GM19351 (cell line): ENCODE results near the gene SMIM7.

Experiments used
- ATAC-seq: cut with Tn5 transposase; IDR thresholded peaks from one replicate; pipeline ENCODE4 v1.9.1; 2021; ENCODE audit warnings: mild to moderate bottlenecking, moderate library complexity; ENCODE audit not compliant: unreplicated experiment

Gene SMIM7

DNA sequence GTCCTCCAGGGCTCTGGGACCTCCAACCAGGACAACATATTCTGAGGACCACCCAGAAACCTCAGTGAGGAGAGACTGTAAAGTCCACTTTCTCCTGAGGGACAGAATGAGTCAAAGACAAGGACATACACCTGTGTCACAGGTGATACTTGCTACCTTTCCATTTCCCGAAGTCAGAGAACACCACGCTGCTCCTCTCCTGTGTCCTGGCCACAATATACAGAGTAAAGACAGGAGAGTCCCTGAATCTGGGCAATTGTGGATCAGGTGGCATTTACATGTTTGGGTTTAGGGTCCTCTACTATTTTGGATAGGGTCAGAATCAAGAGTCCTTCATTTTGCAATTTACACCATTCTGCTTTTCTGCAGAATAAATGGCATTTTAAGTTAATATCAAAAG, 36.9 kb downstream of the SMIM7 start:
- no peak for ATAC-seq

DNA sequence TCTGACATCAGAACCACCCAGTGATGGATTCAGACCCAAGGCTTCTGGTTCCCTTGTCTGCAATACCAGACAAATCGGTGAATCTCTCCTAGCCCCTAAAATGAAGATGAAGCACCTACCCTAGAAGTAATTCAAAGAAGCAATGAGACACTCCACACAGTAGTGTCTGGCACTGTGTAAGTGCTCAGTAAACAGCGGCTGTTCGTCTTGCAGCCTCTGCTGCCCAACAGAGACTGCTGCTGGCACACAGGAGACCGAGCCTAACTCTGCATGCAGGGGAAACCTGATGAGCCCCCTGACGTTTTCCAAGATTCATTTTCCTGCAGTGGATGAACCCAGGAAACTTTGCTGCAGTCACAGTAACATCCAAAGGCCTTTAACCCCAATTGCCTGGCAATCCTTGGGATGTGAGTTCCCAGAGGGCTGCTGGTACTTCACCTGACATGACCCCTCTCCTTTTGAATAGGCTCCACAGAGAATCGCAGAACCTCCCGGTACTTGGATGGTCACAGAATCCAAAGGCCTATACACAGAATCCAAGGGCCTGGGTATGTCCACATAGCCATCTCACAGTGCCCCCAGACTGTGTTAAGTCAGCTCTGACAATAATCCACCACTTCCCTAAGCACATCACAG, 38.7 kb downstream of the SMIM7 start:
- no peak for ATAC-seq

DNA sequence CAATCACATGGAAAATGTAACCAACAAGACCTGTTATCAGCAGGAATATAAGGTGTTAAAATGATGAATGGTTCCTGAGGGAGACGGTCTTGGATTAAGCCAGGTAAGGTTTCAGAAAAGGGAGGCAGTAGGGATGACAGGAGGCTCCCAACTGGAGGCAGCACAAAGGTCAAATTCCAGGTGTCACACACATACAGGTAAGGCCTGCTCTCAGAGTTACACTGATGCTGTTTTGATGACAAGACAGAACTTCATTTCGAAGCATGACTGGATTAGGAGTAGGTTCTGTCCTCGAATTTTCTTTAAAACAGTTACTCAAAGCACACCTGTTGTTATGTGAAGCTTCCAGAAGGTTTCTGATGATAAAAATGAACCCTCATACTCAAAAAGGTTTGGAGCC, 39.4 kb downstream of the SMIM7 start:
- ATAC-seq = no peak

DNA sequence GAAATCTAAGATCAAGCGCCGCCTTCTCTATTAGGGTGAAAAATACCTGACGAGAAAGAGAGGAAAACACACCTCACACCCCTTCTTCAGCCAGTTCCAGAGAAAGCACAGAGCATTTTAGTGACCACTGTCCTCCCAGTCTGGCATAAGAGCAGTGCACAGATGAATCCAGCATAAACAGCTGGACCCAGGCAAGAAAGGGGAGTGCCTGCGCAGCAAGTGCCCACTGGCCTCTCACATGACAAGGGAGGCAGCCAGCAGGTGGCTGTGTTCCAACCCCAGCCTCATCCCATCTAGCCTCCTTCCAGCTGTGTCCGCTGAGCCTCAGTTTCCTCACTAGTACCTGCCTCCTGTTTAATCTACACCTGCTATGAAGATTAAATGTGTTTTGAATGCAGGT, 39.9 kb downstream of the SMIM7 start:
- no peak for ATAC-seq

DNA sequence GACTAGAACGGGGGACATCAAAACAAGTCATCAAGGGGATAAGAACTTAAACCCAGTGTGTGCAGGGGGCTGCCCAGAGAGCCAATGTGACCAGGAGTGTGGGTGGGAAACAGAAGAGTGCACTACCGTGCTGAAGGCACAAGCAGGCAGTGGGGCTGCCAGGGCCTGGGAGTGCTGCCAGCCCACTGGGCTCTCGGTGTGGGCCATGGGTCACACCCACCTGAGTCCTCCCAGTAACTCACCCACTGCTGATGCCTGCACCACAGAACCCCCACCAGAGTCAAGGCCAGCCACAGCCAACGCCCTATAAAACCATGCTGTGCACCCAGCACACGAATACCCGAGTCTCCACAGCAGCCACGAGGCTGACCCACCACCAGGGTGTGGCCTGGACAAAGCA, 40.5 kb downstream of the SMIM7 start:
- no peak for ATAC-seq

DNA sequence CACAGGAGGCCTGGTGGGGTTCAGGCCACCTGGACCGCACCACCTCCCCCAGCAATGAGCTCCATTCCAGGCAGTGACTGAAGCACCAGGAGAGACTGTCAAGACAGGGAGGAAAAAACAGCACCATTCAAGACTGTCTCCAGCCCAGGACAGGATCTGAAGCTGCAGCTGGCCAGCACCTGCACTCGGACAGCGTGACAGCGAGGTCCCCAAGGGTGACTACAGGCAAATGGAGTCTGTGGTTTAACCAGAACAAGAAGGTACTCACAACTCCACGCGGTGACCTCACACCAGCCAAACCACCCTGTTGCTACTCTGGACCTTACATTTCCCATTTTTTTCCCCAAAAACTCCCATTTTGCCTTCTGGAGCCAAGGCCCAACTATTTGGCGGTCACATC, 41.7 kb downstream of the SMIM7 start:
- ATAC-seq = no peak

DNA sequence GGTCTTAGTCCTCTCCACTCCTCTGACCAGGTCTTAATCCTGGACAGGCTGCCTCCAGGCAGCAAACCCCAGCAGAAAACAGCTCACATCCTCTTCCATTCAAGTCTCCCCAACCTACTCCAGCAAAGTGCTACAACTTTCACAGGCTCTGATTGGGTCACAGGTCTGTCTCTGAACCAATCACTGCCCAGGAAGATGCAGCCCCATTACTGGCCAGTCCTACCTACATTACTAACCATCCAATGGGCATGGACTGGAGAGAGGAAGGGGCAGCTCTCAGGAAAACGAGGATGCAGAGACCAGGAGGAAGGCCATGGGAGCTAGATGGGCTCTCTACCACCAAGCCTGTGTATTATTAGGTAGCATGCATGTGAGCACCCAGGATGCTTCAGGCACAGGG, 44.1 kb downstream of the SMIM7 start:
- no peak for ATAC-seq

DNA sequence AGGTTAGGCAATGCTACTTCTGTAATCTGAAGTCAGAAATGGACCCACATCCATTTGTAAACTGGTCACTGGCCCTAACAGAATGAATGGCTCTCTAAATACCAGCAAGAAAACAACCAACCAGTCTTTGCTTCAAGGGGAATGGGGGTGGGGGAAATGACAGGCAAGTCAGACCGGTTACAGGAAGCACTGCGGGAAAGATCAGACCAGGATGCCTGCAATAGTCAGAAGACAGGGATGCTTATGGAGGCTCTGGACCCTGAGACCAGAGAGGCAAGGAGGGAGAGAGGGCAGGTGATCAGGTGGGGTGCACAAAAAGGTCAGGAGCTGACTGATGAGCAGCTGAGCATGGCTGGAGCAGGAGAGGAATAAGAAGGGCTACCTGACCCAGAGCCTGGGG, 45.0 kb downstream of the SMIM7 start:
- ATAC-seq = no peak

DNA sequence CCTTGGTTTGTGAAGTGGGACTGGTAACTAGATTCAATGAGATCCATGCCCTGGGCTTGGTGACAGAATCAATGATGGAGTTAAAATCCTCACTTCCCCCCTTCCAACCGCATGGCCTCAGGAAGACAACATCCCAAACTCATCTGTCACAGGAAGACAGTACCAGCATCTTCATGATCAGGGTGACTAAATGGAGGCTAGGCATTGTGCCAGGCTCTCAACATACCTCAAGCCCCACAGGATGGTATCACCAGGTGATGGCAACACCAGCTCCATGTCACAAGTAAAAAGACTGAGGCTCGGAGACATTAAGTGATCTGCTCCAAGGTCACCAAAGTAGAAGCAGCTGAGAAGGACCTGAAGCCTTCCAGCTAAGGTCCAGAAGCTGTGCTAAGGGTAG, 46.1 kb downstream of the SMIM7 start:
- no peak for ATAC-seq

DNA sequence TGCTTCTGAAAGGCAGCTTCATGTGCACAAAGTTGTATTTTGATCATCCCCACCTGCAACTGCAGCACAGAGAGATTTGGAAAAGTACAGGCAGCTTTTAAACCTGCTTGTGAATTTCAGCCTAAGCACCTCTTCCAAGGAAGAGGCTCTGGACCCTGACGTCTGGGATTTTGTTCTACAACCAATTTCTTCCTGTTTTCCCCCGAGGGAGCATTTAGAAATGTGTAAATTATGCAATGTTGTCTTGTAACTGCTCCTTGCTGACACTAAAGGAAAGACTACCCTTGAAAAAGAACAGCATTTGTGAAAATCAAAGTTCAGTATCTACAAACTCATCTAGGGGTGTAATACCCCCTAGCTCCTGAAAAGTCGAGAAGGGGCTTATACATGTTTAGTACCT, 47.3 kb downstream of the SMIM7 start:
- no peak for ATAC-seq

DNA sequence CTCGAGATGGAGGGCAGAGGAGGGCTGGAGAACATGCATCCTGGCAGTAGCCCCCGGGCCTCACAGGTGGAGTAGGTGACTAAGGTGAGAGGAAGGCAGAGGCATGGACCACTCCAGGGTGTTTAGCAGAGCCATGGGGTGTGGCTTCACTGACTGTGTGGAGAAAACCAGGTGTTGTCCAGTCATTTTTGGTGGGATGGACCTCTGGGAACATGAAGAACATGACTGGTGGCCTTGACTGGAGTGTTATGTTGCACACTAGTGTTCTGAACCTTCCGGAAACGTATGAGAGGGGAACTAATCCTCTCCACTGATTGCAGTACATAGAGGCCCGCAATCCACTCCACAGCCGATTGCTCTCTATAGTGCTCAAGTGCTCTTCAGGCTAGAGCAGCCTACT, 48.8 kb downstream of the SMIM7 start:
- ATAC-seq = no peak

DNA sequence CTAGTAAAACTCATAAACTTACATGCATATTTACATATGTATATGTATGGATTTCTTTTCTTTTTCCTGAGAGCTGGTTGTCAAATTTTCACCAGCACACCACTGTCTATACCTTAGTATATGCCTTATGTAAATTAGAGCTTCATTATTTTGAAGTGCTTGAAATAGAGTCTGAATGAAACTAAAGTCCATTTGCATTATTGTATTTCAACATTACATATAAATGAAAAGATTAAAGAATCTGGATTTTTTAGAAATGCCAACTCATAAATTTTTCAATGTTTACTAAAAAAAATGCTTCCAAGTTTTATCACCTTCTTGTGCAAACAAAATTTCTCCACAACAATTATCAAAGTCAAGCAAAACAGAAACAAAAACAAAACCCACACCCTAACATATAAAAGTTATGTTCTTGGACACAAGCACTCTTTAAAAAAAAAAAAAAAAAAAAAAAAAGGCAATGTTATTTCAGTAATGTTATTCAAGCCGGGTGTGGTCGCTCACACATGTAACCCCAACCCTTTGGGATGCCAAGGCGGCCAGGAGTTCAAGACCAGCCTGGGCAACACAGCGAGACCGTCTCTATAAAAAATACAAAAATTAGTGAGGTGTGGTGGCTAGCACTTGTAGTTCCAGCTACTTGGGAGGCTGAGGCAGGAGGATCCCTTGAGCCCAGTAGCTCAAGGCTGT, 50.3 kb downstream of the SMIM7 start:
- no peak for ATAC-seq

DNA sequence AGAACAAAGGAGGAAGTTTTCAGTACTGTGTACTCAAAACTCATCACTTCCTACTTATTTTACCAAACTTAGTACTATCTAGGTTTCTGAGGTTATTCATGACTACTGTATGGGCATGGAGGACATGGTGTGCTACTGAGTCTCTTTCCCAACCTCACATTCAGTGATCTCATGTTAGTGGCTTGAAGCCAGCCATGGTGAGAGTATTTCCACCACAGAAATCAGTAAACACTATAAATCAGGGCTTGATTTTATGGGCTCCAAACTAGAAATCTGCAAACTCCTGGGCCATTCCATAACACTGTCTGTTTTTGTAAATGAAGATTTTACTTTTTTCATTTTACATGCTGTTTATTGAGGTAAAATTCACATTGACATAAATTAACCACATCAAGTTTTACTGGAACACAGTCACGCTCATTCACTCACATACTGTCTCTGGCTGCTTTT, 51.6 kb downstream of the SMIM7 start:
- ATAC-seq = no peak

DNA sequence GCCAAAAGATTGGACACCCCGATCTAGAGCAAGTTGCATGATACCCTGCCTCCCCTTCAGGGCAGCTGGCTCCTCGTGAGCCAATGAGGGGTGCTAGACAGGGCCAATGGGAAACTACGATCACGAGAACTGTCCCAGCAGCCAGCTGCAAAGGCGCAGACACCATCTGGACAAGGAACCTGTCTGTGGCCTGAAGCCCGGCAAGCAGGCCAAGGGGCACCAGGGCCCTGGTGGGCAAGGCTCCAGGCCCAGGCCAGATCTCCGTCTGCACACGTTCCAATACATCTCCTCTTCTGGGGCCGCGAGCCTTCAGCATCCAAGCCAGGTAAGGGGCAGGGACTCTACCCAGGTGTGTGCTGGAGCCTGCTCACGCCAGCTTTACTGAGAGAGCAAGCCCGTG, 52.1 kb downstream of the SMIM7 start:
- no peak for ATAC-seq

DNA sequence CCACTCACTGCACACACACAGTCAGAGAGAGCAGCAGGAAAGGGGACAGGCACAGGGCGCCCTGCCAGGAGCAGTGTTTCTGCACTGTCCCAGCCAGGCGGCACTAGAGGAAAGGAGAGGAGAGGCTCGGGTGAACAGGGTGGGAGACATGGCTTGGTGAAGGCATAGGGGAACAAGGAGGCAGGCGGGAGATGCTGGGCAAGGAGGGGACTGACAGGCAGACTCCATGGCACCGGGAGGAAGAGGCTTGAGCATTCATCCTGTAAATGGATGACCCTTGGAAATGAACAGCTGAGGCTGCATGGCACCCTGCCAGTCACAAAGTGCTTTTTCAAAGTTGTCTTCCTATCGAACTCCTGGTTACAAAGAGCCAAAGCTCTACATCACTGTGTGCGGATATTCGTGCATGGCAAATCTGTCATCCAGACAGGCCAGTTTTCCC, 54.4 kb downstream of the SMIM7 start:
- ATAC-seq = no peak

DNA sequence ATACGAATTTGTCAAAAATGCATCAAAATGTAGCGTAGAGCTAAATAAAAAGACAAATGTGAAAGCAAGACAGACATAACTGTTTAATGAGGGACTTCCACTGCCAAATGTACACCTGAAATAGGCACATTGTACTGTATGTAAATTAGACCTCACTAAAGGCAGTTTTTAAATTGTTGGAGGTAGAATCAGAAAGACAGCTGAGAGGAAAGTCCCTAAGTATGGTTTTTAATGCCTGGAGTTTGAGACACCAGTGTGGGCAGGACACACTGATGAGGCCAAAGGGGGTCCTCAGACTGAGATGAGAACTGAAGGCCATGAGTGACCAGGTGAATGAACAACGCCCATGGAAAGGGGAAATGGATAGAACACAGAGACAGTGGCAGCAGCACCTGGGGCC, 54.8 kb downstream of the SMIM7 start:
- ATAC-seq = no peak

DNA sequence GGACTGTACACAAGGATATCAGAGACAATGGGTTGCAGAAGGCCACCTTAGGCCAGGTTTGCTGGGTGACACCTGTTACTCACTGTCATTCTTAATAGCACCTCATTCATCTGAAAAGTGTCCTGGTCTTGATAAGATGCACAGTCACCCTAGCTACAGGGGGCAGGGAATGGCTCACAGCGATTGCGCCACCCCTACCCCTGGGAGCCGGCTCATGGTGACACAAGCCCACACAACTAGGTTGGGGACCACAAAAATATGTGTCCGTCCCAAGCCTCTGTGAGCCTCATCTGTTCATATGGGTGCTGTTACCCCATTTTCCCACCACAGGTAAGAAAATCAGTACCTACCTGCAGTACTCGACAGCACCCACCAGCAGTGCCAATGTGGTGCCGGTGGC, 55.3 kb downstream of the SMIM7 start:
- ATAC-seq = no peak

DNA sequence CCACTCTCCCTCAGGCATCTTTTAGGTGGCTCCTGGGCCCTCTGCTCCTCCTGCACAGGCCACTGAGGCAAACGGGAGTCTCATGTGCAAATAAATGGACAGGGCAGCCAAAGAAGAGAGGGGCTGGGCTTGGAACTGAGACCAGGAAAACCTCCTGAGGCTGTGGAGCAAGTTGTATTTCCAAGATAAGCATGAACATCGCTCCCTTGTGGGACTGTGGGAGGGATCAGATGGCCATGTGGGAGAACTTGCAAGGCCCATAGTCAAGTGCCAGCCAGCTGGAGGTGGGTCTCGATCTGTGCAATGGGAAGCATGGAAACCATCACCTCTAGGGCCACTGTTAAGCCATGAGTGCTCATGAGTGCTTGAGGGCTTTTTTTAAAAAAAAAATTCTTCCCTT, 56.9 kb downstream of the SMIM7 start:
- no peak for ATAC-seq

DNA sequence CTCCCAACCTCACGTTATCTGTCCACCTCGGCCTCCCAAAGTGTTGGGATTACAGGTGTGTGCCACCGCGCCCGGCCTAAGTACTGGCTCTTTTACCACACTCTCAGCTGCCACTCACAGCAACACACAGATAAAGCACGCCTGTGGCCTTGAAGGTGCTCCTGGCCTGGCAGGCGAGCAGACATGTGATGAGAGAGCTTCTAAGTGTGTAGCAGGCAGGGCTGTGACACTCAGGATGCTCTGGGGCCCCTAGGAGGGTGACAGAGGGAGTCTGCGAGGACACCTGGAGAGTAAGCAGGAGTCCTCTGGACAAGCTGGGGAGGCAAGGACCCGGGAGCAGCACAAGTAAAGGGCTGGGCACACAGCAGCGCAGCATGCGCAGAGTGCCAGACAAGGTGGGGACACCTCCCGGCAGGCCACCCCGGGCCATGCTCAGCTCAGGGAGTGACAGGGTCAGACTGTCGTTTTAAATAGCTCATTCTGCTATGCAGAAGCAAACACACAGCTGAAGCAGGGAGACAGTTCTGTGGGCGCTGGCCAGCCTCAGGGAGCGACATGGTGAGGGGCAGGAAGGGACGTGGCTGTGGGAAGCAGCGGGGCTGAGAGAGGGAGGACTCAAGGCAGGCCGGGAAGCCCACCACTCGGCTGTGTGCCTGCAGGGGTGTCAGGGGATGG, 58.4 kb downstream of the SMIM7 start:
- ATAC-seq = no peak

DNA sequence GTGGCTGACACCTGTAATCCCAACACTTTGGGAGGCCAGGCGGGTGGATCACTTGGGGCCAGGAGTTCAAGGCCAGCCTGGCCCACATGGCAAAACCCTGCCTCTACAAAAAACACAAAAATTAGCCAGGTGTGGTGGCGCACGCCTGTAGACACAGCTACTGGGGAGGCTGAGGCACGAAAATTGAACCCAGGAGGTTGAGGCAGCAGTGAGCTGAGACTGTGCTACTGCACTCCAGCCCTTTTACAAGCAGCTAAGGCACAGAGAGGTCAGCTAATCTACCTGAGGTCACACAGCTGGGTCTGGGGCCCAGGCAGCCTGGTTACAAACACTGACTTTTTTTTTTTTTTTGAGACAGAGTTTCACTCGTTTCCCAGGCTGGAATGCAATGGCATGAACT, 59.1 kb downstream of the SMIM7 start:
- no peak for ATAC-seq

DNA sequence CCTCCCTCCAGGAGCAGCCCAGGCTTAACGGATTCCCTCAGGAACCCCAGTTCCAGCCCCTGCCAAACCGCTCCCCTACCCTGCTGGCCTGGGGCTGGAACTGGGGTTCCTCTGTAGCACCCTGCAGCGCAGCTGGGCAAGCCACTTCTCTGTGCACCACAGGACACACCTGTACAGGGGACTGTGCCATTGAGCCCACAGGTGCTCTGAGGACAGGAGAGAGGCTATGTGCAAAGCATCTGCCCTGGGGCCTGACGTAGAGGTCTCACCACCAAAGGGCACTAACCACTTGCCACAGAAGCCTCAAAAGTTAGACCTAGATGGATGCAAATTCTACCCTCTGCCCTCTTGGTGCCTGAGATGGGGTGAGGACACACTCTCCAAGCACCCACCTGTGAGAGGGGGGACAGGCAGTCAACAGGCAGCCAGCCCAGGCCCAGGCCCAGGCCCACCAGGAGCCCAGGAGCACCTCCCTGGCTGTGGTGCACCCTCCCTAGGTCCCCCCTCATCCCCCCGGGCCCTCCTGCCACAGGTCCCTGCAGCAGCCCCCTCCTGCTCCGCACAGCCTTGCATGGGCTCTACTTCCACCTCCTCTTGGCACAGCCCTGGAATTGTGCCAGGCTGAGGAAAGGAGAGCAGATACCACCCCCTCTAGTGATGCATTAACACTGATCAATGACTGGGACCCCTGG, 60.1 kb downstream of the SMIM7 start:
- no peak for ATAC-seq

DNA sequence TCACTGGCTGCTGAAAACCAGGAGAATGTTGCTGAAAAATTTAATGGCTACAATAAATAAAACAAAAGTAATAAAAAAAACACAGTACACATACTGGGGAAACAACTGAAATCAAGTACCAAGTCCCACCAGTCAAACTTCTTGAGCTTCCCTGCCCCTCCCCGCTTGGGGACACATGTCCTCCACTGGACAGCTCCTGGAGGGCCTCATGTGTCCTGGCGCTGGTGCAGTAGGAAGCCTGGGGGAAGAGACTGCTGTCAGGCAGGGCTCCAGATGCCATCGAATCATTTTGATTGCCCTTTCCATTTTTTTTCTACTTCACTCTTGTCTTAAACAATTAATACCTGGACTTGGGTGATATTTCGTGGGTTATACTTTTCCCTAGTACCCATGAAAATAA, 61.1 kb downstream of the SMIM7 start:
- no peak for ATAC-seq
